ENCODE measurements around the gene DLL1.

DNA sequence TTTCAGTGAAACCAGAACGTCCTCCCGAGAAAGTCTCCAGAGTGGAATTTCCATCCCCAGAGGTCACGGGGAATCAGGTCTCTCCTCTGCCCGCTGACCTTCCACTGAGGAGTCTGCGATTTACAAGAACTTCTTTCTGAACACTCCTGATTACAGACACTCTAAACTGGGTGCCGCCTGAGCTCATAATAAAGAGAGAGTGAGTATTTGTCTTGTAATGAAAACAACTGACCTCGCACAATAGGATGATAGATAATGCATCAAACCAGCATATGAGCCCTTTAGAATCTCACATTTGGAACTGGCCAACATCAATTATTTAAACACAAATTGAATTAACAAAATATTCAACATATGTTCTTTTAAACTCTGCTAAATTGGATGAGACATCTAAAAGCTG is 47.5 kb downstream of the DLL1 start:
- TF ChIP-seq CTCF (IDR thresholded peaks at IDR 0.05; ENCODE audit: borderline replicate concordance, extremely low read depth, low read length, poor library complexity, severe bottlenecking) (no peak), EZH2 (IDR thresholded peaks at IDR 0.05; ENCODE audit: borderline replicate concordance, low read depth, low read length, severe bottlenecking) (no peak)

All from DND-41 (cell line).